HG02610 (cell line): ENCODE results near the gene SEZ6.

Experiments
- ATAC-seq: cut with Tn5 transposase; IDR thresholded peaks from one replicate; pipeline ENCODE4 v1.9.1; 2021; ENCODE audit warnings: mild to moderate bottlenecking, moderate library complexity; ENCODE audit not compliant: unreplicated experiment

The SEZ6 gene, protein sequence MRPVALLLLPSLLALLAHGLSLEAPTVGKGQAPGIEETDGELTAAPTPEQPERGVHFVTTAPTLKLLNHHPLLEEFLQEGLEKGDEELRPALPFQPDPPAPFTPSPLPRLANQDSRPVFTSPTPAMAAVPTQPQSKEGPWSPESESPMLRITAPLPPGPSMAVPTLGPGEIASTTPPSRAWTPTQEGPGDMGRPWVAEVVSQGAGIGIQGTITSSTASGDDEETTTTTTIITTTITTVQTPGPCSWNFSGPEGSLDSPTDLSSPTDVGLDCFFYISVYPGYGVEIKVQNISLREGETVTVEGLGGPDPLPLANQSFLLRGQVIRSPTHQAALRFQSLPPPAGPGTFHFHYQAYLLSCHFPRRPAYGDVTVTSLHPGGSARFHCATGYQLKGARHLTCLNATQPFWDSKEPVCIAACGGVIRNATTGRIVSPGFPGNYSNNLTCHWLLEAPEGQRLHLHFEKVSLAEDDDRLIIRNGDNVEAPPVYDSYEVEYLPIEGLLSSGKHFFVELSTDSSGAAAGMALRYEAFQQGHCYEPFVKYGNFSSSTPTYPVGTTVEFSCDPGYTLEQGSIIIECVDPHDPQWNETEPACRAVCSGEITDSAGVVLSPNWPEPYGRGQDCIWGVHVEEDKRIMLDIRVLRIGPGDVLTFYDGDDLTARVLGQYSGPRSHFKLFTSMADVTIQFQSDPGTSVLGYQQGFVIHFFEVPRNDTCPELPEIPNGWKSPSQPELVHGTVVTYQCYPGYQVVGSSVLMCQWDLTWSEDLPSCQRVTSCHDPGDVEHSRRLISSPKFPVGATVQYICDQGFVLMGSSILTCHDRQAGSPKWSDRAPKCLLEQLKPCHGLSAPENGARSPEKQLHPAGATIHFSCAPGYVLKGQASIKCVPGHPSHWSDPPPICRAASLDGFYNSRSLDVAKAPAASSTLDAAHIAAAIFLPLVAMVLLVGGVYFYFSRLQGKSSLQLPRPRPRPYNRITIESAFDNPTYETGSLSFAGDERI

DNA sequence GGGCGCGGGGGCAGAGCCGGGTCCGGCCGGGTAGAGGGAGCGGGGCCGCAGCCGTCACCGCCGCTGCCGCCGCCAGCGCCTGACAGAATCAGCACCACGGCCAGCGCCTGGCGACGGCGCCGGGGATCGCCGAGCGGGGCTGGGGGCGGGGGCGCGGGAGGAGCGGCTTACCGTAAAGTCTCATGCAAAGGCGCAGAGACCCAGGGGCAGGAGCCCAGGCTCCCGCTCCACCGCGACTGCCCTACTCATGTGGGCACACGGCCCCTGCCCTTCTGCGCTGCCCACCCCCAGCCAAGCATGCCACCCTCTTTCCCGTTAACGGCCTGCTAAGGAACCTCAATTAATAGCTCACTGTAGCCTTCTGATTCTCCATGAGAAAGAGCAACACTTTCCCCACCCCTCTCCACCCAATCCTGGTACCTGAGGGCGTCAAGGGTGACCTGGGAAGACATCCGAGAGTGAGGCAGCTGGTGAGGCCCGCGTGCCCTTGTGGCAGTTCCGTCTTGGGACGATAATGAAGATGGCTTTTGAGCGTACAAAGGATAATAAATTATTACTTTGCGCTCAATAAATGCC is at the start of gene SEZ6:
Gene SEZ6, minus strand, starts transcription at position 98 of the 576 bp plus-strand sequence. CDS start 164 bp downstream, outside the sequence.
- ATAC-seq: no peak

DNA sequence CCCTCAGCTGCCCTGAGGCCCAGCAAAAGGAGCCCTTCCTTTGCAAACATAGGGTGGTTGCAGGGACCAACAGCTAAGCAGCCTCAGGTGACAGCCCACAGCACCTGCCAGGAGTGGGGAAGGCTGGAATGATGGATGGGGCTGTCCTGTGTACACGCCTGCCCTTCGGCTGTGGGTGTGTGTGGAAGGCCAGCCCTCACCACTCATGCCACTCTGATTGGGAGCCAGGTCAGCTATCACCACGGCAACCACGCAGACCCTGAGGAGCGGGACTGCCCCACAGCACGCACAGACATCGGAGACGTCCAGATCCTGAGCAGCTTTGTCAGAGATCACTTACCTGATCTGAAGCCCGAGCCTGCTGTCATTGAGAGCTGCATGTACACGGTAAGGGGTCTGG is 49.0 kb upstream of the SEZ6 start:
- no peak for ATAC-seq

DNA sequence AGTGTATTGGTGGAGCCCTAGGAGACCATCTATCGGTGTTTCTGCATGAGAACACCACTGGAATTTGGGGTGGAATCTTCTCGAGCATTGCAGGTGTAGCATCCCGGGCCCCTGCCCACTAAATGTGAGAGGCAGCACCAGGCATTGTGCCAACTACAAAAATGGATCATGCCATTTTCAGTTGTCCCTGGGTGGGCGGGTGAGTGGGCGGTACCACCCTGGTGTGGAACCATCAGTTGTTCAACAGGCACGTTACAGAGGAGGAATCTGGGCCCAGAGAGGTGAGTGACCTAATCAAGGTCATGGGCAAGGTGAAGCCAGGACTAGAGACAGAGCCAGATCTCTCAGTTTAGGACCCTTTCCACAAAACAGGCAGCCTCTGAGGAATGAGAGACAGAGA is 45.9 kb upstream of the SEZ6 start:
- no peak for ATAC-seq

DNA sequence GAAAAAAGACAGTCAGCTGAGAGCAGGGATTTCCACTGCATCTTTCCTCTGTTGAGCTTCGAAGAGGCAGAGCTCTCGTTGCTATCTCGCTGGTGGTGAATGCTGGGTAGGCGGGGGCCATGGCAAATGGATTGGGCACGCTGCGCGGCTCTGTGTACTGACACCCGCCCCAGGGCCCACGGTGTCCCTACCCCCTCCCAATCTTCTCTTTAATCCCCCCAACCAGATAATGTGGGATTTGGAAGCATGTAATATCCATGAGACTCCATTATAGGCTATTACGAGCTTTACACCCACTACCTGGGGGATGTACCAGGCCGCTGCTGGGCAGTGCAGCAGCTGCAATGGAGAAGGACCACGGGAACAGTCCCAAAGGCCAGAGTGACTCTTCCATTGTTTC is 45.4 kb upstream of the SEZ6 start:
- ATAC-seq: no peak

DNA sequence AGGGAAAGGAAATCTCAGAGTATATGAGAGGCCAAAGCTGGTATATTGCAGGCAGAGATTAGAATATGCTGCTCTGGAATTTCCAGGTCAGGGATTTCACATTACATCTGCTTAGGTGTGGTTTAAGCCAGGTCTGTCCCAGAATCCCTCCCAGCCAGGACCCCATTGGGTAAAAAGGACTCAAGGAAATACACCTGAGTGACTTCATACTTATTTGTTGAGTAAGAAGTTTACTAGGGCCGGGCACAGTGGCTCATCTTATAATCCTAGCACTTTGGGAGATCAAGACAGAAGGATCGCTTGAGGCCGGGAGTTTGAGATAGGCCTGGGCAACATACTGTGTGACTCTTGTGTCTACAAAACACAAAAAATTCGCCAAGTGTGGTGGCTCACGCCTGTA is 44.3 kb upstream of the SEZ6 start:
- ATAC-seq: no peak

DNA sequence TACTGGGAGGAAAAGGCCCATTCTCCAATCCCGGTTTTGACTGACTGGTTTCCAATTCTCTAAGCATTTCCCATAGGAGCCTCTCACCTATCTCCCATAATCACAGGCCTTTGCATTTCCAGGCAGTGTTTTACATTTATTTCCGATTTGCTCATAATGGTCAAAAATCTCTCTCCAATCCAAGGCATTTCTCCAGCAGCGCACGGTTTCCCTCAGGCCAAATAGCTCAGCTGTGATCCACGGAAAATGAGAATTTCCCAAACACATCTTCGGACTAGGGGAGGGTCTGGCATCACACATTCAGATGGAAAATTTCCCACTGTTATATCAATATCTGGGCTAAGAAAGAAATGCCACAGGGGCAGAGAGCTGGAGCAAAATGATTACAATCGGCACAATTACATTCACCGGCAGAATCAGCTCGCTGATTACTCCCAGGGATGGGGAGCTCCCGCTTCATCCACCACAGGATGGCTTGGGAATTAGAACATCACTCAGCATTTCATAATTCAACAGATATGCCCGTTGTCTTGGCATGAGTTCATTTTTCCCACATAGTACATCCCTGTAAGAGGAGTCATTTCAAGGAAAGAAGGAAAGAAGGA is 43.8 kb upstream of the SEZ6 start:
- no peak for ATAC-seq

DNA sequence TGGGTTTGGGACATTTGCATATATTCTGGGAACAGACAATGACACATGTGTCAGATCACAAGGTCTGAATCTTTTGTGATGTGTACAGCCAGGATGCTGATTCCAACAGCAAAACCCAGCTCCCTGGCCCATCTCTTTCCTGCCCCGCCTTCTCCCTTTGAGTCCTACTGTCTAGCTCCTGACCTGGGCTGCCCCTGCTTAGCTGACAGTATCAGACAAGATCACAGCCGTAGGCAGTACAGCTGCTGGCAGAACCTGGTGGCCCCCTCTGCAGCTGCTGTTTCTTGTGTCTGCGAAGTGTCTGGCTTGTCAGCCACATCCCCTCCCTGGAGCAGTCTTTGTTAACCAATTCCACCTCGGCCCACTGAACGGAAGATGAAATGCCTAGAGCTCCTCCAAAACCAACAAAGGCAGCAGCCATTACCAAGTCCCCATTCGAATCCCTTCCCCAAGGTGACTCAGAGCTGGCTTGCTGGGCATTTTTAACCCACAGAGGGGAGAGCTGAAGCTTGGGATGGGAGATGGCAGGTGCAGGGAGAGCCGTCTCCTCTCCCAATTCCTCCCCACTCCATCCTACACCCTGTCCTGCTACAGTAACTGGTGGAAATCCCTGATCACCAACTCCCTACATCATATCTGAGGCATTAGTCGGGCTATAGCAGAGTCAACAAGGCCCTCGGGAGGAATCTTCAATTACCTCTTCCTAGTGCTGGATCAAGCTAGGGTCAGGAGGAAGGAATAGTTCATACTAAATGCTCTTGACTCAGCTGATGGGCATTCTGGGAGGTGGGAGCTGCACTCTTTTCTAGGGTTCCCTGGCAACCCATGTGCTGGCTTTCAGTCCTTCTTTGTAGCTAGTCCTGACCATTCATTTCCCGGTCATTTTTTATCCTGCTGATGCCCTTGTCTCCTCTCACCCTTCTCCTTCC is 42.9 kb upstream of the SEZ6 start:
- ATAC-seq: no peak

DNA sequence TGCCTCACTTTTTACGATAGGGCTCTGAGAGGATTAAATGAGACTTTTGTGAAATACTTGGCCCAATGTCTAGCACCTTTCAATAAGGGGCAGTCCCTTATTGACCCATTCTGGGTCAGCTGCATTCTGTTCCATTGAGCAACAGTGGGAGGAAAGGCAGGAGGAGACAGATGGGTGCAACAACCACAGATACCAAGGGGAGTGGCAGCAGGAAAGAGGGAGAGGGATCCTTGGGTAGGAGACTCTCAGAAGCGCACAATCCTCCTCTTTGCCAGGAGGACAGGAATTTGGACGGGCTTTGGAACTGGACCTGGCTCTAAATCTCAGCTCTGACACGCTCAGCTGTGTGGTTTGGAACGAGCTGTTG is 40.6 kb upstream of the SEZ6 start:
- no peak for ATAC-seq

DNA sequence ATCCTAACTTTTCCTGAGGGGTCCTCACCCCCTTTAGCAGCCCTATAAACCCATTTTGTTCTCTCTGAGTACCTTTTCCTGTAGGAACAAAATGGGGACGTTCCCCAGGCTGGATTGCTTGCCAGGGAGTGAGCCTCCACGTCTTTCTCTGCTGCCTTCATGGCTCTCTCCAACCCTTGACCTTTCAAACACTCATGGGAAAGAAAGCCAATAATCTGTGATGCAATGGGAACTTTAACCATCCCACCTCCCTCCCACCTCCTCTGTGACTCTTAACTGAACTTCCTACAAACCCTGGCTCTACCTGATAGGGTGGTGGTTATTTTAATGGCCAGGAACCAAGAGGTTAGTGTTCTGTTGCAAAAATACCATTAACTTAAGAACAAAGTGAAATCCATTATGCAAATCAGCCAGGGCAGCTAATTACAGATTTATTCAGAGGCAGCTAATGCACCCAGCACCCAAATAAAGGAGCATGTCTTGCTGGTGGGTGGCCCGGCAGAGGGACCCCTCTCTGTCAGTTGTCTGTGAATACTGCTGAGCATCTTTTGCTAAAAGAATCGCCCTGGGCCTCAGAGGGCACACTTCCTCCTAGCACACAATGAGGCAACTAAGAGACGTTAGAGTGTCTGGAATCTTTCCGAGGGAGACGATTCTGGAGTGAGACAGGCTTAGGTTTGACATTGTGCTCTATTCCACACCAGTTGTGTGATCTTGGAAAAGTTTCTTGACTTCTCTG is 40.1 kb upstream of the SEZ6 start:
- no peak for ATAC-seq

DNA sequence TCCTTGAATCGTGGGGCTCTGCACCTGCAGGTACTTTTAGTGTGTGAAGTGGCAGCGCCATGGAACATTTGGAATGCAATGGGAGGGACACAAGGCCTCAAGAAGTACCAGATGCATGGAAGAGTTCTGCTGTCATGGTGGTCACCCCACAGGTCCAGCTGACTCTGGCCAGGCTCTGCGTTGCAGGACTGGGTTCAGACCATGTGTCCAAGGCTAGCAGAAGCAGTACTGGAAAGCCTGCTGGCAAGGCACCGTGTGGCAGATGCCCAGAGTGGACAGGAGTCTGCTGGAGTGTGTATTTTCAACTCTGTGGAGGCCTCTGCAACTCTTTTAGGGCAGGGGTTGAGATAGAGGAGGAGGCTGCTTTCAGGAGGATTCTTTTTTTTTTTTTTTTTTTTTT is 39.2 kb upstream of the SEZ6 start:
- no peak for ATAC-seq

DNA sequence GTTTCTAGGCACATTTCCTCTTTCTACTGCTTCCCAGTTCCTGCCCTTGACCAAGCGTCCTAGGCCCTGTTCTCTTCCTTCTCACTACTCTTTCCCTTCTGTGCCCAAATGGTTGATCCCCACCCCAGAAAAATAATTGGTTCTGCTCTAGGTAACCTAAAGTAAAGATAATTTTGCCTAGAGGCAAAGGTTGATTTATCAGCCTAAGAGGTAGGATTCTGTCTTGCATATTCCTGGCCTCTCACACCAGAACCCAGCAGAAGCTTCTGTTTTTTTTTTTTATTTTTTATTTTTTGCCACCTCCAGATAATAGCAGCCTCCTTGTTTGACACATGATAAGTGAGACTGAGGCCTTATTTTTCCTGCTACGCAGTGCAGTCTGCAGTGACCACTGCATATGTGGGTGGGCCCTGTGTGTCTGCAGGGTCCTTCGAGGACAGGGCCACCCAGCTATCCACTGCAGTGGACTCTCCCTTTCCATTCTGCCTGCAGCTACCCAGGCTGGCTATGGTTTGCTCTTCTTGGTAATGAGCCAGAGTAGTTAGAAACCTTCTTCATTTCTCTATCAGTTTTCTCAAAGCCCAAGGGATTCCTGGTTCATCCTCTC is 37.8 kb upstream of the SEZ6 start:
- no peak for ATAC-seq

DNA sequence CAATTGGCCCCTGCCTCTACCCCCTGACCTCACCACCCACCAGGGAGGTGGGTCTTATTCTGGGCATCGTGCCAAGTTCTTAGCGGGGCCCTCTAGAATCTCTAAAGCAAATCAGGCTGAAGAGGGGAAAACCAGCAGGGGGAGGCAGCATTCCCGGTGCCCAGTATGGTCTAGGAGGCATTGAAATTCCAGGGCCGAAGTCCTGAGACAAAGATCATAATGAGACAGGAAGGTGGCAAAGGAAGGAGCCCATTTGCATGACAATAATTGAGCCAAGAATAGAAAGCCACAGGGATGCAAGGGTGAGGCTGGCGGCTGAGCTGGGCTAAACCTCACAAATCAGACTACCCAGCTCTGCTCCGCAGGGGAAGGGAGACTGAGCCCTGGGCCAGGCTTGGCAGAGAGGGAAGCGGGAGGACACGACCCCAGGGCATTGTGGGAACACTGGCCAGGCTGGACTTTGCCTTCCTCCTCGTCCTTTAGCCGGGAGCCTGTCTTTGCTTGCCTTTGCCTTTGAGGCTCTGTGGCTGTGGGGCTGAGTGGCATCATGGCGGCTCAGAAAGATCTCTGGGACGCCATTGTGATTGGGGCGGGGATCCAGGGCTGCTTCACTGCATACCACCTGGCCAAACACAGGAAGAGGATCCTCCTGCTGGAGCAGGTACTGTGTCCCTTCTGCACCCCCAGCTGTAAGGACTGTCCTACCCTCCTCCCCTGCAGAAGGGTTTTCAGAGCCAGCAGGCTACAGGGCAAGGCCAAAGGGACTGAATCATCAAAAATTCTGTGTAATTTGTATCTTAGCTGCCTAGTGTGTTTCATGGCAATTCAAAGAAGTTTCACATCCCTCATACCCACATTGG is 37.1 kb upstream of the SEZ6 start, which contains the start of gene PIPOX:
Gene PIPOX, plus strand, starts transcription at position 463 of the 860 bp plus-strand sequence. Its CDS starts 85 bp downstream, at position 548.
- no peak for ATAC-seq

DNA sequence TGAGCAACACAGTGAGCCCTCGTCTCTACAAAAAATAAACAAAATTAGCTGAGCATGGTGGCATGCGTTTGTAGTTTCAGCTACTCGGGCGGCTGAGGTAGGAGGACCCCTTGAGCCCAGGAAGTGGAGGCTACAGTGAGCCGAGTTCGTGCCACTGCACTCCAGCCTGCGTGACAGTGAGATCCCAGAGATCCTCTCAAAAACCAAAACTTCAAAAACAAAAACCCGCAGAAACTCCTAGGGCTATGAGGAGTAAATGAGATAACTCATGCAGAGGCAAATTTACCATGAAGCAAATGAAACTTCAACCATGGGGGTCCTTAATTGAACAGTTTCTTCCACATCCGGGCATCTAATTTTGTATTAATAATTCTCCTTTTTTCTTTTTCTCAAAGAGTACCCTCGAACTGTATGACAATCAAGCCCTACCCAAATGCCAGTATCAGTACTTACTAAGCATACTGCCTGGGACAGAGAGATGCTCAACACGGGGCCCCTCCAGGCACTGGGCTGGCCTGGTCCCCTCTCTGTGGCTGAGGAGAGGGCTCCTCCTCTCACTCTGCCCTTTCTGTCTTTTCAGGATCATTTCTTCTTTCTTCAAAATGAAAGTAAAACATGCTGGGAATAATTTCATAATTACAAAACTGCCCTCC is 36.3 kb upstream of the SEZ6 start:
- ATAC-seq: no peak

DNA sequence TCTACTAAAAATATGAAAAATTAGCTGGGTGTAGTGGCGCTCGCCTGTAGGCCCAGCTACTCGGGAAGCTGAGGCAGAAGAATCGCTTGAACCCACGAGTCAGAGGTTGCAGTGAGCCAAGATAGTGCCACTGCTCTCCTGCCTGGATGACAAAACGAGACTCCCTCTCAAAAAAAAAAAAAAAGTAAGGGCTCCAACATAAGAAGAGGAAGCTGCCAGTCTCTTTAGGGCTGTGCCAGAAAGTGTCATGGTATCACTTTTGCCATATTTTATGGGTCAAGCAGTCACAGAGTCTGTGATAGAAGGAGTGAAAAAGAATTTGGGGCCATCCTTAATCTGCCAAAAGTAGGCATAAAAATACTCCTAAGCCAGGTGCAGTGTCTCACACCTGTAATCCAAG is 35.7 kb upstream of the SEZ6 start:
- no peak for ATAC-seq

DNA sequence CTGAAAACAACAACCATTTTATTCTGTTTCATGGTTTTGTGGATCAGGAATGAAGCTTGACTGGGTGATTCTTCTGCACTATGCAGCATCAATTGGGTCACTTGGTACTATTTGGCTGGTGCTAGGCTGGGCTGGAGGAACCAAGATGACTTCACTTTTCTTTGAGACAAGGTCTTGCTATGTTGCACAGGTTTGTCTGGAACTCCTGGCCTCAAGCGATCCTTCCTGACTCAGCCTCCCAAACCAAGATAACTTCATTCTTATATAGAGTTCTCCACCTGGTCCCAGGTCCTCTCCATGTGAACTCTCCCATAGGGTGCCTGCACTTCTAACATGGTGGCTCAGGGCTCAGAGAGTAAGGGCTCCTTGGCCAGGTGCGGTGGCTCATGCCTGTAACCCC is 35.3 kb upstream of the SEZ6 start:
- ATAC-seq: no peak

DNA sequence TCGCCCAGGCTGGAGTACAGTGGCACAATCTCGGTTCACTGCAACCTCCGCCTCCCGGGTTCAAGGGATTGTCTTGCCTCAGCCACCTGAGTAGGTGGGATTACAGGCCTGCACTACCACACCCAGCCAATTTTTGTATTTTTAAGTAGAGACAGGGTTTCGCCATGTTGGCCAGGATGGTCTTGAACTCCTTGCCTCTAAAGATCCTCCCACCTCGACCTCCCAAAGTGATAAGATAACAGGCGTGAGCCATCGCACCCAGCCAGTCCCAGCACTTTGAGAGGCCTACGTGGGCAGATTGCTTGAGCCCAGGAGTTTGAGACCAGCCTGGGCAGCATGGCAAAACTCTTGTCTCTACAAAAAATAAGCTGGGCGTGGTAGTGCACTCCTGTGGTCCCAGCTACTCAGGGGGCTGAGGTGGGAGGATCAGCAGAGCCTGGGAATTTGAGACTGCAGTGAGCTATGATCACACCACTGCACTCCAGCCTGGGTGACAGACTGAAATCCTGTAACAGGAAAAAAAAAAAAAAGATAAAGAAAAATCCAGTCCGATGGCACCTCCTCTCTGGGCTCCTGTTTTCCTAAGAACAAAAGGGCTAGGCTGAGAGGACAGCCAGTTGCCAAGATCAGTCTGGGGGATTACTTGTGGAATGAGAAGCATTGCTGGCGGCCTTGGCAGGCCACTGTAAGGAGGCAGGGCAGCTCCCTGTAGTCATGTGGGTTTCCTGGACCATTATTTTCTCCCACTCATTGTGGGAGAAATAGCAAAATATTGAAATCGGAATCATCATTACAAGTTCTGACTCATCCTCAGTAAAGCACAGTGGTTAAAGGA is 34.1 kb upstream of the SEZ6 start:
- ATAC-seq: no peak
